Adrenal gland (tissue), 12 donors: ENCODE data around the gene MED23. TPM values are rescaled to one million over a fixed set of nuclear protein-coding genes. Genes with fewer than 3 reads are reported as not detected.

Experiments used
- DNase-seq, 7 donors: peaks; one replicate each; pipeline ENCODE4 v3.0.0-alpha.2; 2019 to 2020
- H3K27ac ChIP-seq, 5 donors: fragments of 200-600 bp; sonication (generic) in 4 of 5; 1 replicate in 3 of 5; 2 replicates in 2 of 5; pipeline versions ENCODE4 v1.5.1 to v1.8.0; 2016 to 2020; ENCODE audit warnings: mild to moderate bottlenecking in 1 of 5
- H3K27me3 ChIP-seq: fragments of 200-600 bp; 2 replicates; pipeline ENCODE4 v1.8.0; 2021
- H3K36me3 ChIP-seq, 2 donors: fragments of 200-600 bp; replicated peaks in 1 of 2; 1 replicate in 1 of 2; 2 replicates in 1 of 2; pipeline versions ENCODE4 v1.5.1 to v1.8.0; 2018 to 2022
- H3K4me1 ChIP-seq, 2 donors: fragments of 200-600 bp; replicated peaks in 1 of 2; 1 replicate in 1 of 2; 2 replicates in 1 of 2; pipeline versions ENCODE4 v1.5.1 to v1.8.0; 2018 to 2021
- H3K4me3 ChIP-seq, 4 donors: fragments of 200-600 bp; sonication (generic) in 3 of 4; one replicate each; pipeline ENCODE4 v1.5.1; 2016 to 2018
- H3K9me3 ChIP-seq, 3 donors: fragments of 200-600 bp; sonication (generic) in 1 of 3; replicated peaks in 1 of 3; 1 replicate in 2 of 3; 2 replicates in 1 of 3; pipeline versions ENCODE4 v1.5.1 to v1.8.0; 2016 to 2021
- CTCF ChIP-seq, 6 experiments: fragments of 450-650 bp in 4 of 6; fragments of 200-600 bp in 2 of 6; sonication (generic) in 1 of 6; IDR thresholded peaks; 1 replicate in 5 of 6; 2 replicates in 1 of 6; pipeline versions ENCODE4 v1.5.1 to v1.8.0; 2016 to 2021; ENCODE audit warnings: antibody characterized with exemption in 6 of 6, mild to moderate bottlenecking in 2 of 6, moderate library complexity in 1 of 6
- POLR2A ChIP-seq, 2 donors: fragments of 450-650 bp; IDR thresholded peaks; one replicate each; pipeline ENCODE4 v1.6.1; 2017; ENCODE audit warnings: antibody characterized with exemption in 2 of 2, mild to moderate bottlenecking in 2 of 2, moderate library complexity in 1 of 2
- WGBS, 4 donors: extraction: QIAGEN DNeasy Blood & Tissue Kit in 2 of 4; methylation state at CpG; one replicate each; pipeline versions ENCODE4 v1.1.5 to v1.1.7; 2013 to 2017; 5-methylcytosine and 5-hydroxymethylcytosine counted together
- intact Hi-C, 2 donors: fragments of 100-400 bp; cut with DNase I; formaldehyde crosslinking; loops; one replicate each; pipeline versions ENCODE4 v1.14.1 to v1.15.0; 2022 to 2023
- polyA plus RNA-seq, 3 donors: library from polyadenylated mRNA; stranded (reverse); fragments of 200-250 nt in 2 of 3; fragments of 350-450 nt in 1 of 3; fragmentation: Illumina TruSeq in 1 of 3; extraction: RNeasy Lipid Tissue Mini Kit (QIAGEN cat#74804) in 1 of 3; gene quantifications; one replicate each; pipeline ENCODE4 v1.2.3, GENCODE V29; 2013 to 2014
- total RNA-seq, 9 donors: library from RNA; depleted of rRNA in 4 of 9; stranded (reverse); fragments of >200 nt in 4 of 9; fragments of 120-200 nt in 1 of 9; fragmentation: NEBNext Ultra II Directional in 1 of 9; extraction: Animal tissue kit (Norgen Biotek cat#: 25700) in 1 of 9; gene quantifications; one replicate each; pipeline versions ENCODE4 v1.1.0 to v1.2.4, GENCODE V29; 2013 to 2023
- donor health status: healthy with polysubstance abuse.
- donor health status: Bipolar disorder and iron deficiency.
- donor health status: DM: yes; HTN: yes; CAD: no.
- donor health status: DM: no; HTN: no; CAD: no.
- donor health status: DM: no; HTN: no; CAD: no.
- donor health status: DM: yes; HTN: yes; CAD: no.

The MED23 gene
- total and polyA plus RNA-seq, 12 donors: 16.9 to 46.1 (median 27.8) TPM

GRCh38 chr6:131558922-131559321 is 69.1 kb downstream of the MED23 start:
- intact Hi-C loops: no loop called here
- Histone ChIP-seq H3K9me3 (no peaks in the 10 kb centered on the region), H3K4me3 (no peak overlapping the region), H3K36me3 (no peaks in the 10 kb centered on the region), H3K27ac (no peak overlapping the region), H3K4me1 (no peaks in the 10 kb centered on the region), H3K27me3 (no peaks in the 10 kb centered on the region)
- no peak for DNase-seq
- WGBS, 4 donors: 89 to 92% (median 90%) methylated on average over 4 of the region's 4 CpGs
- TF ChIP-seq CTCF (IDR thresholded peaks at IDR 0.05) (no peak), POLR2A (IDR thresholded peaks at IDR 0.05) (no peak)

DNA sequence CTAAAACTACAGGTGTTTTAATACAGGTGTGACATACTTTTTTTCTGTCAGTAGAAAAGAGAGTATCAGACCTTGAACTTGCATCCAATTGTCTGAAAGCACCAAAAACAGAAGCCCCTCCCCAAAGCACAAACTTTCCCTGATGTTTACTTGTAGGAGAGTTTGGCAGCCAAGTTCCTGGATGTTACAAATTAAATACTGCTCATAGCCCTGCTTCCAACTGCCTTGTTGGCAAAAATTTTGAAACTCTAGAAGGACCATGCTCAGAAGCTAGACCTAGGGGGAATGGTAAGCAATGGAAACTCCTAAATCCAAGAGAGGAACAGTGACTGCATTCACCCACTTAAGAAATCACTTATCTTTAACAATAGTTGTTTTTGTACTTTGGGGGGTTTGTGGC is 72.0 kb downstream of the MED23 start:
- no peak overlapping the region for H3K4me3 ChIP-seq
- no peak for DNase-seq
- intact Hi-C loops: no loop called here
- no peaks in the 10 kb centered on the region for H3K27me3 ChIP-seq
- TF ChIP-seq POLR2A (IDR thresholded peaks at IDR 0.05) (no peak), CTCF (IDR thresholded peaks at IDR 0.05) (no peak)
- no peaks in the 10 kb centered on the region for H3K4me1 ChIP-seq
- H3K27ac ChIP-seq: no peak overlapping the region
- no peaks in the 10 kb centered on the region for H3K36me3 ChIP-seq
- no peaks in the 10 kb centered on the region for H3K9me3 ChIP-seq

GRCh38 chr6:131552572-131552971 is 75.5 kb downstream of the MED23 start:
- H3K4me3 ChIP-seq: no peak overlapping the region
- TF ChIP-seq POLR2A (IDR thresholded peaks at IDR 0.05): no peak
- no peak for DNase-seq
- H3K36me3 ChIP-seq: no peaks in the 10 kb centered on the region
- intact Hi-C loops: no loop called here
- 88 to 91% (median 89%) methylated on average over 3 of the region's 3 CpGs for WGBS, 4 donors
- no peaks in the 10 kb centered on the region for H3K9me3 ChIP-seq
- H3K27me3 ChIP-seq: no peaks in the 10 kb centered on the region
- H3K4me1 ChIP-seq: no peaks in the 10 kb centered on the region
- no peak overlapping the region for H3K27ac ChIP-seq

DNA sequence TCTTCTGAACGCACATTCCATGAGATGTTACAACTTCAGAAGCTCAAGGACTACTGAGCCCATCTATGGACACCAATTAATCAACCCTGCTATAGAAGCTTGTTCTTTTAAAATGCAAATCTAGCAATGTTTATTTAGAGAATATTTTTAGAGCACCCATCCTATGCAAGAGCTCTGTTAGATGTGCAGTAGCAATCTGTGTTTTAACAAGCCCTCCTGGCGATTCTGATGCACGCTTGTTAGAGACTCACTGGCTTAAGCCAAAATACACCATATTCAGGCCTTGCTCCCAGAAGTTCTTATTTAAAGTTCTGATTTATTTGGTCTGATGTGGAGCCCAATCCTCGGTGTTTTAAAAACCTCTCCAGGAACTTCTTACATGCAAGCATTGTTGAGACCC is 76.1 kb downstream of the MED23 start:
- WGBS, 4 donors: 84 to 93% (median 86%) methylated on average over 4 of the region's 4 CpGs
- no peaks in the 10 kb centered on the region for H3K36me3 ChIP-seq
- no peak overlapping the region for H3K4me3 ChIP-seq
- no peaks in the 10 kb centered on the region for H3K9me3 ChIP-seq
- TF ChIP-seq POLR2A (IDR thresholded peaks at IDR 0.05) (no peak), CTCF (IDR thresholded peaks at IDR 0.05) (no peak)
- peaks cover 4 to 5% of the 10 kb centered on the region in 2 donors for H3K4me1 ChIP-seq
- H3K27me3 ChIP-seq: no peaks in the 10 kb centered on the region
- intact Hi-C loops: no loop called here
- DNase-seq: no peak
- no peak overlapping the region for H3K27ac ChIP-seq

DNA sequence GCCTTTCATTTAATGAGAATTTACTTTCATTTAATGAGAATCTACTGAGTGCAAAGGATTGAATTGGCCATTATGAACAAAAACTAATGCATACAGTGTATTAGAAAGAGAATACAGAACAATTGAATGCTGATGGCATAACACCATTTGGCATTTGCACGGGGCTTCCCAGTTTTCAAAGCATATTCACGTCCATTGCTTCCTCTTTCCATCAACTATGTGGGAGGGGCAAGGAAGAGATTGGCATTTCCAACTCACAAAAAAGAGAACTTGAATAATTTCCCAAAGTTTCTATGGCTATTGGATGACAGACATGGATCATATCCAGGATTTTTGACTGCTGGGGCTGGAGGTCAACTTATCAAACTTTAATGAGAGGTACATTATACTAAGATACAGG is 78.2 kb downstream of the MED23 start:
- Histone ChIP-seq H3K36me3 (no peaks in the 10 kb centered on the region), H3K9me3 (no peaks in the 10 kb centered on the region), H3K4me1 (peaks cover 12 to 15% of the 10 kb centered on the region in 2 donors), H3K27me3 (no peaks in the 10 kb centered on the region), H3K4me3 (no peak overlapping the region), H3K27ac (no peak overlapping the region)
- intact Hi-C loops: no loop called here
- DNase-seq: no peak
- TF ChIP-seq CTCF (IDR thresholded peaks at IDR 0.05) (no peak), POLR2A (IDR thresholded peaks at IDR 0.05) (no peak)
- WGBS, 4 donors: 38 to 70% (median 54%) methylated on average over 2 of the region's 2 CpGs
